Stimulated activated CD4-positive, alpha-beta T cell treated with anti-CD3 and anti-CD28 coated beads, Interleukin-4, amount 100 ng/mL, for 48 hours (primary cell): ENCODE data around the gene IFI35.
"Not testable (repeated sequence)": the region's sequence is repeated elsewhere in the genome, so short reads cannot be mapped to it uniquely, and the experiment has no call there.

Experiments
- DNase-seq, 2 donors: peaks; one replicate each; pipeline ENCODE4 v3.0.0-alpha.2; 2020; ENCODE audit warnings: low read depth in 2 of 2

IFI35 gene

GRCh38 chr17:43024407-43025289 is 18.1 kb downstream of the IFI35 start, which contains the start of gene RND2:
Gene RND2 (plus strand): TSS chr17:43025231. CDS start chr17:43025348, 117 bp downstream.
- peak; percentile 63 to 76 for DNase-seq

- no peak for DNase-seq
Observed at GRCh38 chr17:43025290-43025657, 18.7 kb downstream of the IFI35 start.

- DNase-seq = no peak
Observed at GRCh38 chr17:43025766-43026537, 19.4 kb downstream of the IFI35 start.

- no peak for DNase-seq
Observed at GRCh38 chr17:43026595-43026994, 20.0 kb downstream of the IFI35 start.

- no peak for DNase-seq
Observed at GRCh38 chr17:43027091-43028032, 20.8 kb downstream of the IFI35 start.

- no peak for DNase-seq
Observed at GRCh38 chr17:43028221-43028861, 21.8 kb downstream of the IFI35 start.

- DNase-seq = no peak
Observed at GRCh38 chr17:43030137-43030767, 23.7 kb downstream of the IFI35 start.

- DNase-seq = no peak
Observed at GRCh38 chr17:43031666-43032065, 25.1 kb downstream of the IFI35 start.

GRCh38 chr17:43033948-43034881 is 27.6 kb downstream of the IFI35 start:
- DNase-seq = no peak

GRCh38 chr17:43034894-43035293 is 28.3 kb downstream of the IFI35 start:
- no peak for DNase-seq

- no peak for DNase-seq
Observed at GRCh38 chr17:43039646-43040045, 33.1 kb downstream of the IFI35 start.

- DNase-seq = no peak
Observed at GRCh38 chr17:43040655-43041054, 34.1 kb downstream of the IFI35 start.

- DNase-seq = no peak
Observed at GRCh38 chr17:43042025-43042628, 35.5 kb downstream of the IFI35 start.

GRCh38 chr17:43043307-43043706 is 36.7 kb downstream of the IFI35 start:
- DNase-seq = no peak

GRCh38 chr17:43044024-43044423 is 37.4 kb downstream of the IFI35 start:
- no peak for DNase-seq

- DNase-seq = no peak
Observed at GRCh38 chr17:43051969-43052368, 45.4 kb downstream of the IFI35 start.

- not testable (repeated sequence) for DNase-seq
Observed at GRCh38 chr17:43053008-43053407, 46.4 kb downstream of the IFI35 start.

GRCh38 chr17:43056051-43056450 is 49.5 kb downstream of the IFI35 start:
- no peak for DNase-seq

GRCh38 chr17:43062984-43063638 is 56.5 kb downstream of the IFI35 start:
- DNase-seq = no peak
